KMS-11 (cell line): ENCODE data around the gene B4GALNT1.
"Not testable (repeated sequence)": the region's sequence is repeated elsewhere in the genome, so short reads cannot be mapped to it uniquely, and the experiment has no call there.

ENCODE experiments used
- H2AFZ ChIP-seq: fragments of 200-600 bp; sonication (generic); 2 replicates; pipeline ENCODE4 v1.6.1; 2016; ENCODE audit warnings: antibody characterized with exemption, mixed run types, low read depth
- H3K27ac ChIP-seq: fragments of 200-600 bp; sonication (generic); 2 replicates; pipeline ENCODE4 v1.6.1; 2016; ENCODE audit warnings: mild to moderate bottlenecking, mixed run types
- H3K27me3 ChIP-seq: fragments of 200-600 bp; sonication (generic); 2 replicates; pipeline ENCODE4 v1.6.1; 2017; ENCODE audit warnings: mild to moderate bottlenecking, low read depth, mixed run types, moderate library complexity; ENCODE audit not compliant: insufficient read depth
- H3K36me3 ChIP-seq: fragments of 200-600 bp; sonication (generic); 2 replicates; pipeline ENCODE4 v1.6.1; 2017; ENCODE audit warnings: mild to moderate bottlenecking, mixed run types; ENCODE audit not compliant: insufficient read depth
- H3K4me1 ChIP-seq: fragments of 200-600 bp; sonication (generic); 2 replicates; pipeline ENCODE4 v1.6.1; 2016; ENCODE audit warnings: mild to moderate bottlenecking, low read depth, mixed run types; ENCODE audit not compliant: poor library complexity, severe bottlenecking
- H3K4me2 ChIP-seq: fragments of 200-600 bp; sonication (generic); 2 replicates; pipeline ENCODE4 v1.7.0; 2016; ENCODE audit warnings: mild to moderate bottlenecking, mixed run types
- H3K4me3 ChIP-seq: fragments of 200-600 bp; sonication (generic); IDR thresholded peaks from 2 replicates; pipeline ENCODE4 v1.6.1; 2017; ENCODE audit warnings: low read depth, low read length, mixed read lengths; ENCODE audit not compliant: insufficient read depth
- H3K79me2 ChIP-seq: fragments of 200-600 bp; sonication (generic); 2 replicates; pipeline ENCODE4 v1.6.1; 2016; ENCODE audit warnings: low read depth, mixed run types; ENCODE audit not compliant: insufficient read depth
- H3K9ac ChIP-seq: fragments of 200-600 bp; sonication (generic); 2 replicates; pipeline ENCODE4 v1.6.1; 2016; ENCODE audit warnings: mild to moderate bottlenecking, mixed run types
- H4K20me1 ChIP-seq: fragments of 200-600 bp; sonication (generic); 2 replicates; pipeline ENCODE4 v1.6.1; 2016; ENCODE audit warnings: mild to moderate bottlenecking, mixed run types; ENCODE audit not compliant: insufficient read depth
- TF ChIP-seq, protein P1 (sequence below): fragments of 200-600 bp; sonication (generic); conservative IDR thresholded peaks from 2 replicates; pipeline ENCODE4 v1.6.1; 2017; ENCODE audit warnings: low read depth, mild to moderate bottlenecking, antibody characterized with exemption, low read length, moderate library complexity, mixed read lengths

B4GALNT1 gene

DNA sequence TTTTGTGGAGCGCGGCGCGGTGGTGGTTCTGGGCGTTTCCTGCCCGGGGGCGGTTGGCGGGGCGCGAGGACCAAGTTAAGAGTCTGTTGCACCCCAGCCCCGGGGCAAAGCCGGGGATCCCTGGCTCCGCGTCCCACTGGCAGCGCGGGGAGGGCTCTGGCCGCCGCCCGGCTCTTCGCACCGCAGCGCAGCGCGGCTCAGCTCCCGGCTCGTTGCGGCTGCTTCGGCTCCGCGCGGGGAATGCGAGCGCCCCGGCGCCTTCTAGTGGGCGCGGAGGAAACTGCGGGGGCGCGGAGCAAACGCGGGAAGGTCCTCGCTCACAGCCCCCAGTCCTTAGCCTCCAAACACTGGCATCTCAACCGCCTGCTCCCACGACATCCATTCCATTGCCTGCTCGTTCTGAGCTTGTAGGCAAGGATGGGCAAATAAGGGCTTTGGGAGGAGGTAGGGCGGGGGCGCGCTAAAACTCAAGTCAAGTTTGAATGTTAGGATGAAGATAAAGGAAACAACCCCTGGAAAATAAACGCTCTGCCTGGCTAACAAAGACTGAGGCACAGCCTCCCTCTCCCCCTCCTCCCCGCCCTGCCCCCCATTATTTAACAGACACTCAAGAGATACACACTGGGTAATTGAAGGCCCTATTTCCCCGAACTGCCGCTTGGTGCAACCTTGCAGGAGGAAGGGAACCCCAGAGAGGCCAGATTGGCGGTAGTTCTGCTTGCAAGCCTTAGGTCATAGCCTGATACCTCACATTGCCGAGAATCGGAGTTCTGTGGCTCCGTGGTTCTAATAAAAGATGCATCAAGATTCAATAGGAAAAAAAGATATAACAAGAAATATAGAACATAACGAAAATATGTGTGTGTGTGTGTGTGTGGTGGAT lies at the start of gene B4GALNT1:
B4GALNT1 (minus strand) TSS at position 244 of the 883 bp plus-strand sequence. CDS start 1,069 bp downstream, outside the sequence.
- Histone ChIP-seq H3K36me3 (no peaks in the 10 kb centered on the region; the same call in 1 of the 2 replicates), H3K4me3 (no peak within 1 kb of the TSS), H2AFZ (peak within 1 kb of the TSS; percentile 93), H3K27me3 (no peaks in the 10 kb centered on the region), H3K79me2 (peaks cover 3% of the 10 kb centered on the region; the same call in 1 of the 2 replicates), H3K4me2 (peak within 1 kb of the TSS; percentile 73), H3K4me1 (peaks cover 14% of the 10 kb centered on the region), H3K9ac (peak within 1 kb of the TSS; percentile 91), H3K27ac (peak within 1 kb of the TSS; percentile 53), H4K20me1 (no peaks in the 10 kb centered on the region)
- TF ChIP-seq, protein P1, sequence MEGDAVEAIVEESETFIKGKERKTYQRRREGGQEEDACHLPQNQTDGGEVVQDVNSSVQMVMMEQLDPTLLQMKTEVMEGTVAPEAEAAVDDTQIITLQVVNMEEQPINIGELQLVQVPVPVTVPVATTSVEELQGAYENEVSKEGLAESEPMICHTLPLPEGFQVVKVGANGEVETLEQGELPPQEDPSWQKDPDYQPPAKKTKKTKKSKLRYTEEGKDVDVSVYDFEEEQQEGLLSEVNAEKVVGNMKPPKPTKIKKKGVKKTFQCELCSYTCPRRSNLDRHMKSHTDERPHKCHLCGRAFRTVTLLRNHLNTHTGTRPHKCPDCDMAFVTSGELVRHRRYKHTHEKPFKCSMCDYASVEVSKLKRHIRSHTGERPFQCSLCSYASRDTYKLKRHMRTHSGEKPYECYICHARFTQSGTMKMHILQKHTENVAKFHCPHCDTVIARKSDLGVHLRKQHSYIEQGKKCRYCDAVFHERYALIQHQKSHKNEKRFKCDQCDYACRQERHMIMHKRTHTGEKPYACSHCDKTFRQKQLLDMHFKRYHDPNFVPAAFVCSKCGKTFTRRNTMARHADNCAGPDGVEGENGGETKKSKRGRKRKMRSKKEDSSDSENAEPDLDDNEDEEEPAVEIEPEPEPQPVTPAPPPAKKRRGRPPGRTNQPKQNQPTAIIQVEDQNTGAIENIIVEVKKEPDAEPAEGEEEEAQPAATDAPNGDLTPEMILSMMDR: peak; percentile 98

DNA sequence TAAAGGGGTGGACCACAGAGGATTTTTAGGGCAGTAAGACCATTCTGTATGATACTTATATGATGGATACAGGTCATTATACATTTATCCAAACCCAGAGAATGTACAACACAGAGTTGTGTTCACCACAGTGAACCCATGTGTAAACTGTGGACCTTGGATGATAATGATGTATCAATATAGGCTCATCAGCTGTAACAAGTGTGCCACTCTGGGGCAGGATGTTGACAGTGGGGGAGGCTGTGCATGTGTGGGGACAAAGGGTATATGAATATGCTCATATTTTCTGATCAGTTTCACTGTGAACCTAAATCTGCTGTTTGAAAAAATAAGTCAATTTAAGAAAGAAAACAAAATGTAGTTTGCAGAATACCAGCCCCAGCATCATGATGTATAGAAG lies 46.7 kb upstream of the B4GALNT1 start:
- Histone ChIP-seq H3K4me1 (no peaks in the 10 kb centered on the region), H4K20me1 (no peaks in the 10 kb centered on the region), H2AFZ (no peak overlapping the region), H3K27ac (no peak overlapping the region), H3K4me3 (no peak overlapping the region), H3K9ac (no peak overlapping the region), H3K36me3 (no peaks in the 10 kb centered on the region), H3K79me2 (no peaks in the 10 kb centered on the region), H3K27me3 (no peaks in the 10 kb centered on the region), H3K4me2 (no peak overlapping the region)
- TF ChIP-seq, protein P1: no peak

DNA sequence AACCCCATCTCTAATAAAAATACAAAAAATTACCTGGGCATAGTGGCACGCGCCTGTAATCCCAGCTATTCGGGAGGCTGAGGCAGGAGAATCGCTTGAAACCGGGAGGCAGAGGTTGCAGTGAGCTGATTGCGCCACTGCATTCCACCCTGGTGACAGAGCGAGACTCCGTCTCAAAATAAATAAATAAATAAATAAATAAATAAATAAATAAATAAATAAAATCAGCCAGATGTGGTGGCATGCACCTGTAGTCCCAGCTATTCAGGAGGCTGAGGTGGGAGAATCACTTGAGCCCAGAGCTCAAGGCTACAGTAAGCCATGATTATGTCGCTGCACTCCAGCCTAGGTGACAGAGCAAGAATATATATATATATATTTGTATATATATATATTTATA lies 44.9 kb upstream of the B4GALNT1 start:
- not testable (repeated sequence) for H3K79me2 ChIP-seq, H3K4me3 ChIP-seq, H3K4me1 ChIP-seq, H3K27me3 ChIP-seq, H3K36me3 ChIP-seq, H3K4me2 ChIP-seq, H3K27ac ChIP-seq, H2AFZ ChIP-seq, H4K20me1 ChIP-seq, H3K9ac ChIP-seq

DNA sequence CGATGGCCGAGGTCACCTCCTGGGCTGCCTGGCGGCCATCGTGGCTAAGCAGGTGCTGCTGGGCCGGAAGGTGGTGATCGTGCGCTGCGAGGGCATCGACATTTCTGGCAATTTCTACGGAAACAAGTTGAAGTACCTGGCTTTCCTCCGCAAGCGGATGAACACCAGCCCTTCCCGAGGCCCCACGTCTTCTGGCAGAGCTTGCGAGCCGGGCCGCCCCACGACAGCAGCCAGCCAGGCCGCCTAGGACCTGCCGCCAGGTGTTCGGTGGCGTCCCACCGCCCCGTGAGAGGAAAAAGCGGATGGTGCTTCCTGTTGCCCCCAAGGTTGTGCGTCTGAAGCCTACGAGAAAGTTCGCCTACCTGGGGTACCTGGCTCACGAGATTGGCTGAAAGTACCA lies 41.7 kb upstream of the B4GALNT1 start:
- Histone ChIP-seq H3K36me3 (no peaks in the 10 kb centered on the region), H3K27me3 (no peaks in the 10 kb centered on the region), H3K9ac (no peak overlapping the region), H4K20me1 (no peaks in the 10 kb centered on the region), H3K4me1 (no peaks in the 10 kb centered on the region), H3K27ac (no peak overlapping the region), H2AFZ (no peak overlapping the region), H3K4me3 (no peak overlapping the region), H3K4me2 (no peak overlapping the region), H3K79me2 (no peaks in the 10 kb centered on the region)
- TF ChIP-seq, protein P1: no peak

DNA sequence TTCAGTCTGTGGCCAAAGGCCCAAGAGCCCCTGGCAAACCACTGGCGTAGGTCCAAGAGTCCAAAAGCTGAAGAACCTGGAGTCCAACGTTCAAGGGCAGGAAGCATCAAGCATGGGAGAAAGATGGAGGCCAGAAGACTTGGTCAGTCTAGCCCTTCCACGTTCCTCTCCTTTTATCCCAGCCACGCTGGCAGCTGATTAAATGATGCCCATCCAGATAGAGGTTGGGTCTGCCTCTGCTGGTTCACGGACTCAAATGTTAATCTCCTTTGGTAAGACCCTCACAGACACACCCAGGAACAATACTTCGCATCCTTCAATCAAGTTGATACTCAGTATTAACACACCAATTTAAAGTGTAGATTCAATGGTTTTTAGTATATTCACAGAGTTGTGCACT lies 39.8 kb upstream of the B4GALNT1 start:
- H3K27me3 ChIP-seq: no peaks in the 10 kb centered on the region
- no peak overlapping the region for H3K4me3 ChIP-seq
- no peaks in the 10 kb centered on the region for H3K36me3 ChIP-seq
- no peak overlapping the region for H3K27ac ChIP-seq
- no peak overlapping the region for H3K9ac ChIP-seq
- H3K79me2 ChIP-seq: no peaks in the 10 kb centered on the region
- H3K4me1 ChIP-seq: no peaks in the 10 kb centered on the region
- H4K20me1 ChIP-seq: no peaks in the 10 kb centered on the region
- TF ChIP-seq, protein P1: no peak
- H2AFZ ChIP-seq: no peak overlapping the region
- H3K4me2 ChIP-seq: no peak overlapping the region

DNA sequence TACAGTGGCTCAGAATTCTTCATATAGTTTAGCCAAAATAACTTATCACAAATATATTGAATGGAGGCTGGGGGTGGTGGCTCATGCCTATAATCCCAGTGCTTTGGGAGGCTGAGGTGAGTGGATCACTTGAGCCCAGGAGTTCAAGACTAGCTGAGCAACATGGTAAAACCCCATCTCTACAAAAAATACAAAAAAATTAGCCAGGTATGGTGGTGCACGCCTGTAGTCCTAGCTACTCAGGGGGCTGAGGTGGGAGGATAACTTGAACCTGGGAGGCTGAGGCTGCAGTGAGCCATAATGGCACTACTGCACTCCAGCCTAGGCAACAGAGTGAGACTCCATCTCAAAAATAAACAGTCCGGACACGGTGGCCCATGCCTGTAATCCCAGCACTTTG lies 38.8 kb upstream of the B4GALNT1 start:
- not testable (repeated sequence) for H4K20me1 ChIP-seq, H3K27me3 ChIP-seq, H3K4me2 ChIP-seq, H3K9ac ChIP-seq, H3K4me1 ChIP-seq, H3K79me2 ChIP-seq, H3K27ac ChIP-seq, H3K4me3 ChIP-seq, H3K36me3 ChIP-seq, H2AFZ ChIP-seq

DNA sequence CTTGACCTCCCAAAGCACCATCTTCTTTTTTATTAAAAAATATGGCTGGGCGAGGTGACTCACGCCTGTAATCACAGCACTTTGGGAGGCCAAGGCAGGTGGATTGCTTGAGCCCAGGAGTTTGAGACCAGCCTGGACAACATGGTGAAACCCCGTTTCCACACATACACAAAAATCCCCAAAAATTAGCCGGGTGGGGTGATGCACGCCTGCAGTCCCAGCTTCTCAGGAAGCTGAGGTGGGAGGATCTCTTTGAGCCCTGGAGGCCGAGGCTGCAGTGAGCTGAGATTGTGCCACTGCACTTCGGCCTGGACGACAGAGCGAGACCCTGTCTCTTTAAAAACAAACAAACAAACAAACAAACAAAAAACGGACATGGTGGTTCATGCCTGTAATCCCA lies 36.7 kb upstream of the B4GALNT1 start:
- H3K27me3 ChIP-seq, H3K4me3 ChIP-seq, H3K36me3 ChIP-seq, H4K20me1 ChIP-seq, H3K9ac ChIP-seq, H3K27ac ChIP-seq, H3K4me1 ChIP-seq, H3K4me2 ChIP-seq, H2AFZ ChIP-seq, H3K79me2 ChIP-seq: not testable (repeated sequence)
